Activated CD4-positive, alpha-beta T cell treated with anti-CD3 and anti-CD28 coated beads, Interleukin-2, amount 50 U/mL, for 48 hours (primary cell): Measurements from ENCODE around the gene UGT1A8.

Source experiments
- DNase-seq, 2 experiments: peaks; one replicate each; pipeline ENCODE4 v3.0.0-alpha.2; 2020

The UGT1A8 gene

DNA sequence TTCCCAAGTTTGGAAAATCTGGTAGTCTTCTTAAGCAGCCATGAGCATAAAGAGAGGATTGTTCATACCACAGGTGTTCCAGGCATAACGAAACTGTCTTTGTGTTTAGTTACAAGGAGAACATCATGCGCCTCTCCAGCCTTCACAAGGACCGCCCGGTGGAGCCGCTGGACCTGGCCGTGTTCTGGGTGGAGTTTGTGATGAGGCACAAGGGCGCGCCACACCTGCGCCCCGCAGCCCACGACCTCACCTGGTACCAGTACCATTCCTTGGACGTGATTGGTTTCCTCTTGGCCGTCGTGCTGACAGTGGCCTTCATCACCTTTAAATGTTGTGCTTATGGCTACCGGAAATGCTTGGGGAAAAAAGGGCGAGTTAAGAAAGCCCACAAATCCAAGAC, 154.7 kb downstream of the UGT1A8 start:
- no peak for DNase-seq

DNA sequence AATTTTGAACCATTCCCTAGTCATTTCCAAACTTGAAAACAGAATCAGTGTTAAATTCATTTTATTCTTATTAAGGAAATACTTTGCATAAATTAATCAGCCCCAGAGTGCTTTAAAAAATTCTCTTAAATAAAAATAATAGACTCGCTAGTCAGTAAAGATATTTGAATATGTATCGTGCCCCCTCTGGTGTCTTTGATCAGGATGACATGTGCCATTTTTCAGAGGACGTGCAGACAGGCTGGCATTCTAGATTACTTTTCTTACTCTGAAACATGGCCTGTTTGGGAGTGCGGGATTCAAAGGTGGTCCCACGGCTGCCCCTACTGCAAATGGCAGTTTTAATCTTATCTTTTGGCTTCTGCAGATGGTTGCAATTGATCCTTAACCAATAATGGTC, 155.2 kb downstream of the UGT1A8 start:
- DNase-seq = no peak

DNA sequence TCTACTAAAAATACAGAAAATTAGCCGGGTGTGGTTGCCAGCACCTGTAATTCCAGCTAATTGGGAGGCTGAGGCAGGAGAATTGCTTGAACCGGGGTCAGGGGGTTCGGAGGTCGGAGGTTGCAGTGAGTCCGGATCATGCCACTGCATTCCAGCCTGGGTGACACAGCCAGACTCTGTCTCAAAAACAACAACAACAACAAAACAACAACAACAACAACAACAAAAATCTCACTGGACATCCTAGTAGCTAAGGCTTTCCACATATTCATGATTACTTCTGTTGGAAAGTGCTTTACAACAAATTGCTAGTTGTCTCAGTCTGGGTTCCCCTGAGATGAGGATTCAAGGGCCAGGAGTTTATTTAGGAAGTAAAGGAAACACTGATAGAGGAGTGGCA, 156.4 kb downstream of the UGT1A8 start:
- DNase-seq = no peak

DNA sequence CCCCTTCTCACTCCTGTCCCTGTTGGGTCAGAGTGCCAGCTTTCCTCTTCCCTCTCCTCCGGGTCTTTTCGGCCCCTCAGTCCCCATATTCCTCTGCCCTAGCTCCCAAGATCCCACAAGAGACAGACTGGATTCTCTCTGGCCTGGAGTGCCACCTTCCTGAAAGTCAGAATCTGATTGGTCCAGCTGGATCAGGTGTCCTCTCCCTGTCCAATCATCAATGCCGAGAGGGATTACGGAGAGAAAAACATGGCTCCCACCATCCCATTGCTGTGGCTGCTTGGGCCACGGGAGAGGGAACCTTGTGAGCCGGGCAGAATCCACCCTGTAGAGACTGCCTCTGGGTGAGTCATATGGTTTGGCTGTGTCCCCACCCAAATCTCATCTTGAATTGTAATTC, 158.0 kb downstream of the UGT1A8 start:
- DNase-seq = no peak

DNA sequence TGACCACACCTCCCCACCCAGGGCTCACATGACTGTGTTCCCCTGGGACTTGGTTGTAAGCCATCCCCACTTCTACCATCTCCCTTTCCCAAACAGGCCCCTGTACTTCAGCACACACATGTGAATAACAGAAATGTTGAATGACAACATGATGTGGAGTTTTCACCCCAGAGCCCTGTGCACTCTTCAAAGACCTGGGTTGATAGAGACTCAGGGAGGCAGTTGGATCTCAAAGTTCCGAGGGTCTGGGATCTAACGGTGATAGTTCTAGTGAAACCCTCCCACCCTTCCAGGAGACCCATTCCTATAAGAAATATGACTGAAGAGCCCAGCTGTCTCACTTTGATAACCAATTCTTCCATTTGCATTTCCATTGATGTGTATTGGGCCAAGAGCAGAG, 160.6 kb downstream of the UGT1A8 start, which contains the start of gene MROH2A:
MROH2A (plus strand) TSS at position 301 of the 400 bp plus-strand sequence. CDS start 1,029 bp downstream, outside the sequence.
- no peak for DNase-seq

DNA sequence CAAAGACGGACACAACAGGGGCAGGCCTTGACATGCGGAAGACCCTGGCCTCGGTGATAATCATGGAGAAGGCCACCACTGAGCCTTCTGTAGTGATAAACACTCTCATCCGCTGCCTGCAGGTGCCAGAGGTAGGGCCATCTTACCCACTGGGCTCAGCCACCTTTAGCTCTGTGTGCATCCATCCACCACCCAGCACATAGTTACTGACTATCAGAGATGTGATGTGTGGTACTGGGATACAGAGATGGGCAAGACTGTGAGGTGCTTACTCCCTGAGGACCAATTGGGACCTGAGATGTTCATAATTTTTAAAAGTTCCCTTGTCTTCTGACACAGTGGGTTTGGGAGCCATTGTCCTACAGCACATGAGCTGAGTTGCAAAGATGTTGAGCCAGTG, 162.3 kb downstream of the UGT1A8 start:
- DNase-seq = no peak

DNA sequence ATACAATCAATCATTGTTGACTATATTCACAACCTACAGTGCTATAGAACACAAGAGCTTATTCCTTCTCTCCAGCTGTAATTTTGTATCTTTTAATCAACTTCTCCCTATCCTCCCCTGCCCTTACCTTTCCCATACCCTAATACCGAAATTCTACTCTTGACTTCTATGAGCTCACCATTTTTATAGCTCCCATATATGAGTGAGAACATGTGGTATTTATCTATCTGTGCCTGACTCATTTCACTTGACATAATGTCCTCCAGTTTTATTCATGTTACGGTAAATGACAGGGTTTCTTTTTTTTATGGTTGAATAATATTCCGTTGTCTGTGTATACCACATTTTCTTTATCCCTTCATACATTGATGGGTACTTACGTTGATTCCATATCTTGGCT, 163.3 kb downstream of the UGT1A8 start:
- DNase-seq = no peak

DNA sequence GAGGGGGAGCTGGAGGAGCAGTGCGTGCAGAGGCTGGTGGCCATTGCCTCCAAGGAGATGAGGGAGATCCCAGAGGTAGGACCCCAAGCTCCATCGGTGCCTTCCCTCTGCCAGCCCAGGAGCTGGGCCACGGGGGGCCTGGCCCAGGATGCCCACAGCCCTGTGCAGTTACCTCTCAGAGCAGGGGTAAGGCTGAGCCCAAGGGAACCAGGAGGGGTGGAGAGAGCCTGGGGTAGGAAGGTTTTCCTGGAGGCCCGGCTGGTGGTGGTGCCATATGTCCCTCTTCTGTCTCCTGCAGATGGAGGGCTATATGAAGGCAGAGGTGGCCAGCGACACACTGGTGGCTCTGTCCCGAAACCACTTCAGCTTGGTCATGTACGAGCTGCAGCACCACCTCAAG, 172.1 kb downstream of the UGT1A8 start:
- DNase-seq = no peak

DNA sequence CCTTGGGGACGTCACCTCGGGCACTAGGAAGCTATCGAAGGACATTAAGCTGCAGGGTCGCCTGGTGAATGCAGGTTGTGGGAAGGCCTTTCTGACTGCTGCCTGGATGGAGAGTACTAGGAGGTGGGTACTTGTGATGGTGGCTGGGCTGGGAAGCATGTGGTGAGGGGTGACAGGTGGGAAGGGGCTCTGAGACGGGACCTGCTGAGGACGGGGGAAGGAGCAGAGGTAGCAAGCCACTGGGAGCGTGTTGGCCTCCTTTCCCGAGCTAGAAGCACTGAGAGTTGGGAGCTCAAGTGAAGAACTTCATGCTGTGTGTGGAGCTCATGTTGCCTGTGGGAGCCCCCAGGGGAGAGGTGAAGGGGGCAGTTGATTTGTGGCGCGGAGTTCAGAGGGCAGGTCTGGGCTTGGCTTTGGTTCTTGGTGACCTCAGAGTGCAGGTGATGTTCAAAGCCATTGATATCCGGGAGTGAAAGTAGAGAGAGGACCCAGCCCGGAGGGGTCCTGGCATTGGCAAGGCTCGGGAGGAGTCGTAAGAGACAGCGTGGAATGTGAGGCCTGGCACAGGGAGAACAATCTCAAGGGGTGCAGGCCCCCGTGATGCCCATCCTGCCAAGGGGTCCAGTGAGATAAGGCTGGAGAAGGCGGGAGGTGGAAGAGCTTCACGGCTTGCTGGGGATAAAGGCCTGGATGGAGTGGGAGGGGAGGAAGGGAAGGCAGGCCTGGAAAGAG, 173.9 kb downstream of the UGT1A8 start:
- no peak for DNase-seq

DNA sequence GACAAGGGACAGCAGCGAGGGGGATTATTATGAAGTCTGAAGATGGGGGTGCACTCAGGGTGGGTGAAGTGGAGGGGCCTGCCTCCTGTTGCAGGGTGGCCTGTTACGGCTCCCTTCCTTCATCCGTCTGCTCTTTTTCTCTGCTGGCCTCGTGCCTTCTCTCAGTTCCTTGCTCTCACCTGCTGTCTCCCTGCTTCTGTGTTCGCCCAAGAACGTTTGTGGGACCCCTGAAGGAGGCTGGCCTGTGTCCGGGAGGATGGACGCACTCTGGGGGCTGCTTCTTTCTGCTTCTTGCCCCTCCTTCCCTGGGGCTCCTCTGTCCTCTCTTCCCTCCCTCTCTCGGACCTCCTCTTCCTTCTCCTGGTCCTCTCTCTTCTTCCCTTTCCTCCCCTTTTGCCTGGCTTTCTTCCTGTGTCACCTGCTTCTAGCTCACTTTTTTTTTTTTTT, 174.5 kb downstream of the UGT1A8 start:
- no peak for DNase-seq

DNA sequence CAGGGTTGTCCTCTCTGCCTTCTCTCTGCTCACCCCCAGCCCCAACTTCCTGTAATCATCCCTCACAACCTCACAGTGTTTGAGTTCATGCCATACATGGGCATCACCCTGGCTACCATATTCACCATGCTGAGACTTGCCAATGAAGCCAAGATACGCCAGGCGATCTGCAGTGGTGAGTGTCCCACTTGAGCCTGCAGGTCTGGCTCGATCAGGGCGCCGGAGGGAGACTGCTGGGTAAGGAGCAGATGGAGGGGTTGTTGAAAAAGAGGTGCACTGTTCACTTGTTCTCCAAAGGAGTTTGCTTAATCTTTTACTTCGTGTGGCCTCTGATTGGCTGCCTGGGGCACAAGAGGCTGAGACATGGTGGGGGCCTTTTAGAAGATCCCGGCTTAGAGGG, 175.3 kb downstream of the UGT1A8 start:
- DNase-seq = no peak

DNA sequence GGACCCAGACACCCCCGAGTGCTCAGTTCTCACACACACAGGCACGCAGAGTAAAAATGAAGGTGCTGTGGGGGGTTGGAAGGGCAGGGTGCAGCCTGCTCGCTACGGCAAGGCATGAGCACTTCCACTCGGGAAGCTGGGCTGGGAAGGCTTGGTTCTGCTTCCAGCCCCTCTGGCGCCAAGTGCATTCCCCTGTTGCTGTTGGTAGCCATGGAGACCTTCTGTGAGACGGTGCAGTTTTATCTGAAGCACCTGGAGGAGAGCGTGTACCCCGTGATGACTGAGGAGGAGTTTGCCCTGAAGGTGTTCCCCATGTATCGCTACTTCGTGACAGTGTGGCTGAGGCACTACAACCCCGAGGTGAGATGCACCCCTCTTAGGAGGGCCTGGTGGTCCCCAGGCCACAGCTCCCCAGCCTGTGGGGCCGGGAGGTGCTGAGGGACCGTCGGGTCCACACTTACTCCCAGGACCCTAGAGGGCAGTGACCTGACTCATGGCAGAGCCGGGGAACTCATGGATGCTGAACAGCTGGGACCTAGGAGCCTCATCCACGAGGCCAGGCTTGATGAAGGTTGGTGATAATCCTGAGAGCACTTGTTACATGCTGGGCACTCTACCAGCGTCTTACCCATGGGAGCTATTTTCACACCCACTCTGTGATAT, 176.2 kb downstream of the UGT1A8 start:
- no peak for DNase-seq

DNA sequence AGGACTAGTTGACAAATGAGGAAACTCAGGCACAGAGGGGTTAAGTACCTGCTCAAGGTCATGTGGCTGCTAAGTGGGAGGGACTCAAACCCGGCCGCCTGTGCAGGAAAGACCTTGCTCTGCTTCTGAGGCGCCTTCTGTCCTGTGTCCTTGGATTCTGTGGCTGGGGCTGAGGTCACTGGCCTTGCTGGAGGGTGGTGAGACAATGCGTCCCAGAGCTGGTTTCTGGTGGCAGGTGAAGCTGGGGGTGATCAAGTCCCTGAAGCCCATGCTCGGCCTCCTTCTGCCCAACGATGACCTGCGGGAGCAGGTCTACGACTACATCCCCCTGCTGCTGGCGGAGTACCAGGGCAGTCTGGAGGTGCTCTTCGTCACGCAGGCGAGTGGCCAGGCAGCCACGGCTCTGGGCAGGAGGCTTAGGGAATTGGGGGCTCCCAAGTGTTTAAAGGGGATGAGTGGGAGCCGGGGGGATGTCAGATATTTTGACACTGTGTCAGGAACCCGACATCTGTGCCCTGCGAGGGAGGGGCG, 176.8 kb downstream of the UGT1A8 start:
- no peak for DNase-seq

DNA sequence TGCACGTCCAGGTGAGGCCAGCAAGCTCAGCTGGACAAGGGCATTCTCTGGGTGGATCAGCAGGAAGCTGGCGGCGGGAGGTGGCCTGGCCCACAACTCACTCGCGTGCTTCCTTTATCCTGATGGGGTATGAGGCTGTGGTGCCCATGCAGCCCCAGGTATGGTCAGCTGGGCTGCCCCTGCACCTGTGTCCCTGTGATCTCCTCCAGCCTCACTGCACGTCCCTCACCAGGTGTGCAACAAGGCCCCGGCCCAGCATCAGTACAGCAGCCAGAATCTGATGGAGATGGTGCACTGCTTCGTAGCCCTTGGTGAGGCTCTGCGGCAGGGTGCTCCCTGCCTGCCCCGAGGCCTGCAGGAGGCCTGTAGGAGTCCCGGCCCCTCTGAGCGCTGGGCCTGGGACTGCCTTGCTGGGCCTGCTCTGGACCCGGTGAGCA, 178.3 kb downstream of the UGT1A8 start:
- DNase-seq = no peak

DNA sequence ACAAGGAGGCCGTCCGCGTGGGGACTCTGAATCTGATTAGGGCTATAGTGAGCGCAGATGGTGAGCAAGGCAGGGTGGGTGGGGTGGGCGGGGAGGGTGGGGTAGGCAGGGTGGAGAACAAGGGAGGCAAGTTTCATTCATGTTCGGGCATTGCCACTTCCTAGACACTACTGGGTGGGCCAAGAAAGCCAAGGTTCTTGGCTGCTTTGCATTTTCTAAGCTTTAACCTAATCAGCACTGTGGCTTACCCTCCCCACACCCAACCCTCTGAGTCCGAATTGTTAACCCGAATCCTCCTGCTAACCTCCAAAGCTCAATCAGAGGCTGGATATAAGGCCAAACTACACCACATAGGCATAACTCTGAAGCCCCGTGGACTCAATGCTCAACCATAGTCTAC, 178.8 kb downstream of the UGT1A8 start:
- no peak for DNase-seq

DNA sequence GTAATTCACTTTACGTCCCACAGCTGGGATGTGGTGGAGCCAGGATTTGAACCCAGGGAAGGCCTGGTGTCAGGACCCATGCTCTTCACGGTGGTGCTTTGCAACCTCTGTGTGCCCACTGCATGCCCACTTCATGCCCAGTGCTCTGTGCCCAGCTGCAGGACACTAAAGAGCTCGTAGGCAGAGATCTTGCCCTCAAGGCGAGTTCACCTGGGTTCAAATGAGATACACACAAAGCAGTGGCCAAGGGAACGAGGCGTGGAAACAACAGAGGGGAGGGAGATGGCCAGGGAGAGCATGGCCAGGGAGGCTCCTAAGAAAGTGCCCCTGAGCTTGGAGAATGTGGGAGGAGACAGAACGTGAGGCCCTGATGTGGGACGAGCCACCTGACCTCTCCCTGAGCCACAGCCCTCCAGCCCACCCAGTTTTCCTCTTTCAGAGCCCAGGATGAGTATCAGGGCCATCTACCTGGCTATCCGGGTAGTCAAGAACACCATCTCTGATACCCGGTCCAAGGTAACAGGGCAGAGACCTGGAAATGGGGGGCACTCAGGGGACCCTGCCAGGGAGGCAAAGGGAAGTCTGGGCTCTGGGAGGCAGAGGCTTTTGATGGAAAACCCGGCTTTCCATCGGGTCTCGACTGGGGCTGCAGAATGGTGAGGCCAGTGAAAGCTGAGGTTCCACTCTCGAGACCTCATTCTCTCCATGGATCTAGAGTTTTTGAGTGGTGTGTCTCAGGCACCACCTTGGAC, 181.1 kb downstream of the UGT1A8 start:
- DNase-seq = no peak

DNA sequence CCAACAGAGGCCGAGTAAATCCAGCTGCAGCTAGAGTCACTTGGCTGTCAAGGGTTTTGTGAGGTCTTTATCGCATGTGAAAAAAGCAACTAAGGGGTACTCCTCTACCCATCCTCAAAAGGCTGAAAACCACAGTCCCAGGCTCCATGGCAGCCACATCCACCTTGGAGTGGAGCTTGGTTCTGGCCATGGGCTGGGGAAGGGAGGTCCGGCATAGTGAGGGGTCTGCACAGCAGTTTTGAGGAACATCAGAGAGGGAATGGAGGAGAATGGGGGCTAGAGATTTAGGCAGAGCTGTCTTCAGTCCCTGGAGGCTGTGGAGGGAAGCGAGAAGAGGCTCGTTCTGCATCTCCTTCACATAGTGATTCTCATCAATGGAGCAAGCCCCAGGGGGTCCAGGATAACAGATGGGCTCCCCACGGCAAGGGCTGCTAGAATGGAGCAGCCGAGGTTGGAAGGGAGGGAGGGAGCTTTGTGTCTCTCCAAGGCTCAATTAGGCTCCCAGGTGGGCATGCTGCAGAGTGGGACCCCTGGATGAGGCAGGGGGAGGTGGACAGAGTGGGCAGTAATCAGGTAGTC, 181.7 kb downstream of the UGT1A8 start:
- no peak for DNase-seq

DNA sequence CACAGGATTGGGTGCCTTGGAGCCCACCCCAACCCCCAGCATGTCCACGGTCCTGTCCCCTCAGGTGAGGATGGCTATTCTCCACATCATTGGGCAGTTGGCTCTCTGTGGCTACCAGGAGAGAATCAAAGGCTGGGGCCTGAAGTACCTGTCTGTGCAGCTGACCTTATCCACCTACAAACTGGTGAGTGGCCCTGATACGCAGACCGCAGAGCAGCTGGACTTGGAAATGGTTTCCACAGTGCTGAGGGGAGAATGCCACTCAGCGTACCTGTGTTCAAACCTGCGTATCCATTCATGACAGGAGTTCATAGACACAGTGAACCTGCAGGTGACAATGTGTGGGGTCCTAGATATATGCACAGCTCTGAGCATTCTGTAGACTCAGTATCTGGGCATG, 182.3 kb downstream of the UGT1A8 start:
- no peak for DNase-seq

DNA sequence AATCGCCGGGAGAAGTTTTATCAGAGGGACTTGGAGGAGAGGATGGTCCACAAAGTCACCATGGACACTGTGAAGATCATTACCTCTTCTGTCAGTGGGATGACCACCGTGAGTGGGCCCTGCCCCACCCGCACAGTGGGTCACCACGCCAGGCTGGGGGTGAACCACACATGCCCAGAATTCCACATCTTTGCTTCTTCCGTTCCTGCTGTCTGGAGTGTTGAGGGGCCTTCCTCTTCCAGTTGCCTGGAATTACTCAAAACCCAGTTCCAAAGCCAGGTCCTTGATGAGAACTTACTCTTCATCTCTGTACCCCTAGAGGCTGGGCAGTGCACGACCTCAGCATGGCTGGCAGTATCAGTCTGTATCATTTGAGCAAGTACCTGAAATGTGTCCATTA, 182.8 kb downstream of the UGT1A8 start:
- DNase-seq = no peak

DNA sequence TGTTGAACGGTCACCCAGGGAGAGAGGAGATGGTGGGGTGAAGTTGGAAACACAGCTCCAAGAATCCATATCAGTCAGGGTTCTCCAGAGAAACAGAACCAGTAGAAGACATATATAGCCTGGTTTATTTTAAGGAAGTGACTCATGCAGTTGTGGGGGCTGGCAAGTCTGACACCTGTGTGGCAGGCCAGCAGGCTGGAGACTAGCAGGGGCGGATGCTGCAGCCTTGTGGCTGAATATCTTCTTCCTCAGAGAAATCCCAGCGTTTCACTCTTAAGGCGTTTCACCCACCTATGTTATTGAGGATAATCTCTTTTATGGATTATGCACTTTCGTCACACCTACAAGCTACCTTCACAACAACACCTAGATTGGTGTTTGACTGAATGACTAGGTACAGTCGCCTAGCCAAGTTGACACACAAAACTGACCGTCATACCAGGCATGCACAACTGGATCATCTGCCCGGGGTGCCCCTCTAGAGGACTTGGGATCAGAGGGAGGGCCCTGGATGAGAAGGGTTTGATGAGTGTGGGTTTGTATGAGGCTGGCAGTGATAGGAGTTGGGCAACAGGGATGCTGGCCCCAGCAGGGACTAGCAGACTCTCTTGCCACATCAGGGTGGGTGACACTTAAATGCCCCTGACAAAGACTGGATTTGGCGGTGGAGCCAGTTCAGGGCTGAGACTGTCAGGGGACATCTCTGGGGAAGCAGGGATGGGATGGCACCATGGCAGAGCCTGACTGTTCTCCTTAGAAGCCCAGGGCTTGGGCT, 184.1 kb downstream of the UGT1A8 start:
- no peak for DNase-seq

DNA sequence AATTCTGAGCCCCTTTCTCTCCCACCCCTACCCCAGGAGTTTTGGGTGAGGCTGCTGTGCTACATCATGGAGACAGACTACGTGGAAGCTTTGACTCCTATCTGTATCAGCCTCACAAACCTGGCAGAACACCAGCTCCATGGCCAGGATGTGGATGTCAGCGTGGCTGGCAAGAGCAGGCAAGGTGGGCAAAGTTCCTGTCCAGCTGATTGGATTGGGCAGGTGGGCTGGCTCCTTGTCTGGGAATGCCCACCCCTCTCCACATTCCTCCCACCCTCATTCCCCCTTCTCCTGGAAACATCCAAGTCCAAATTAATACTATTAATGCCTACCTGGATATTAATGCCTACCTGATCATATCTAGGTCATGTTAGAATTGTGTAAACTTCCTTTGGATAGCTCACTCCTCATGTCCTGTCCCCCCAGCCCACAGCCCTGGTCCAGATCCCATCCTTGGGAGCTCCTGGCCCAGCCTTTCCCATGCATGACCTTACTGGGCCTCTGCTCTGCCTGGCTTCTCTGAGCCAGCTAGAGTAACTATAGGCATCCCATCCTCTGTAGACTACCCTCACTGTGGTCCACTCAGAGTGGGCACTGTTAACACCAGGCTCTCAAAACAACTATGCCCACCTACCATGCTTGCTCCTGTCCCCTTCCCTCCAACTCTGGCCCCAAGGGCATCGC, 184.8 kb downstream of the UGT1A8 start:
- no peak for DNase-seq
